CD14-positive monocyte (primary cell): ENCODE measurements around the gene PPP2R2D. TPM values are rescaled to one million over a fixed set of nuclear protein-coding genes. Genes with fewer than 3 reads are reported as not detected.

ENCODE experiments used
- DNase-seq, 3 donors: peaks; one replicate each; pipeline ENCODE4 v3.0.0-alpha.2; 2011 to 2022
- H2AFZ ChIP-seq: 2 replicates; pipeline ENCODE4 v1.6.0; 2012; ENCODE audit warnings: mild to moderate bottlenecking, low read depth, low read length, inconsistent platforms; ENCODE audit not compliant: insufficient read depth, poor library complexity, severe bottlenecking
- H3K27ac ChIP-seq, 2 donors: 1 replicate in 1 of 2; 2 replicates in 1 of 2; pipeline ENCODE4 v1.5.1; 2012 to 2013; ENCODE audit warnings: low read length in 2 of 2, control low read depth in 1 of 2, inconsistent platforms in 1 of 2, low read depth in 1 of 2, mild to moderate bottlenecking in 1 of 2
- H3K27me3 ChIP-seq, 2 donors: one replicate each; pipeline versions ENCODE4 v1.6.0 to v1.6.1; 2011 to 2013; ENCODE audit warnings: low read length in 2 of 2; ENCODE audit not compliant: control insufficient read depth in 2 of 2, insufficient read depth in 2 of 2
- H3K36me3 ChIP-seq, 2 donors: replicated peaks in 1 of 2; 1 replicate in 1 of 2; 2 replicates in 1 of 2; pipeline versions ENCODE4 v1.5.1 to v1.6.1; 2012 to 2013; ENCODE audit warnings: low read length in 2 of 2, control low read depth in 1 of 2, inconsistent platforms in 1 of 2, mild to moderate bottlenecking in 1 of 2; ENCODE audit not compliant: insufficient read depth in 2 of 2, control insufficient read depth in 1 of 2
- H3K4me1 ChIP-seq, 2 donors: 1 replicate in 1 of 2; 2 replicates in 1 of 2; pipeline versions ENCODE4 v1.5.1 to v1.6.1; 2012 to 2013; ENCODE audit warnings: low read length in 2 of 2, control low read depth in 1 of 2, inconsistent platforms in 1 of 2, mild to moderate bottlenecking in 1 of 2, moderate library complexity in 1 of 2; ENCODE audit not compliant: insufficient read depth in 2 of 2, control insufficient read depth in 1 of 2
- H3K4me2 ChIP-seq: replicated peaks from 2 replicates; pipeline ENCODE3; 2012; ENCODE audit warnings: low read length, moderate library complexity, mild to moderate bottlenecking; ENCODE audit not compliant: poor library complexity, severe bottlenecking; ENCODE audit errors: extremely low read depth
- H3K4me3 ChIP-seq, 3 experiments: fragments of 200-600 bp in 1 of 3; sonication (generic) in 1 of 3; replicated peaks in 1 of 3; 1 replicate in 2 of 3; 2 replicates in 1 of 3; pipeline ENCODE4 v1.5.1; 2011 to 2013; ENCODE audit warnings: low read length in 3 of 3, mild to moderate bottlenecking in 3 of 3, control low read depth in 2 of 3, low read depth in 2 of 3, inconsistent platforms in 1 of 3, moderate library complexity in 1 of 3
- H3K79me2 ChIP-seq: 2 replicates; pipeline ENCODE4 v1.6.0; 2012; ENCODE audit warnings: mild to moderate bottlenecking, control low read depth, inconsistent platforms, low read length, moderate library complexity; ENCODE audit not compliant: insufficient read depth
- H3K9ac ChIP-seq: 2 replicates; pipeline ENCODE4 v1.6.0; 2017; ENCODE audit warnings: low read length, mild to moderate bottlenecking; ENCODE audit not compliant: insufficient read depth, poor library complexity, severe bottlenecking
- H3K9me3 ChIP-seq, 2 donors: replicated peaks in 1 of 2; 1 replicate in 1 of 2; 2 replicates in 1 of 2; pipeline versions ENCODE4 v1.5.1 to v1.6.1; 2012 to 2013; ENCODE audit warnings: low read length in 2 of 2, control low read depth in 1 of 2; ENCODE audit not compliant: control insufficient read depth in 1 of 2, insufficient read depth in 1 of 2
- H4K20me1 ChIP-seq: 2 replicates; pipeline ENCODE4 v1.6.0; 2012; ENCODE audit warnings: mild to moderate bottlenecking, low read length, control low read depth, moderate library complexity; ENCODE audit not compliant: insufficient read depth
- H3K27ac Mint-ChIP-seq, 7 donors: one replicate each; pipeline ENCODE4 v1.8.0; 2020; ENCODE audit warnings: mild to moderate bottlenecking in 7 of 7, mixed read lengths in 7 of 7, moderate library complexity in 6 of 7, inconsistent platforms in 2 of 7
- H3K27me3 Mint-ChIP-seq, 3 donors: one replicate each; pipeline ENCODE4 v1.8.0; 2021 to 2022; ENCODE audit warnings: low read depth in 3 of 3, mild to moderate bottlenecking in 3 of 3, mixed read lengths in 3 of 3, moderate library complexity in 3 of 3, inconsistent platforms in 1 of 3
- H3K36me3 Mint-ChIP-seq, 2 donors: one replicate each; pipeline ENCODE4 v1.8.0; 2020; ENCODE audit warnings: mixed read lengths in 2 of 2, inconsistent platforms in 1 of 2, mild to moderate bottlenecking in 1 of 2
- H3K4me1 Mint-ChIP-seq: one replicate; pipeline ENCODE4 v1.8.0; 2020; ENCODE audit warnings: mild to moderate bottlenecking, mixed read lengths
- H3K4me3 Mint-ChIP-seq, 2 donors: one replicate each; pipeline ENCODE4 v1.8.0; 2020; ENCODE audit warnings: mild to moderate bottlenecking in 2 of 2, mixed read lengths in 2 of 2, moderate library complexity in 1 of 2
- H3K9me3 Mint-ChIP-seq, 7 donors: one replicate each; pipeline ENCODE4 v1.8.0; 2020 to 2022; ENCODE audit warnings: mixed read lengths in 7 of 7, mild to moderate bottlenecking in 6 of 7, moderate library complexity in 6 of 7, inconsistent platforms in 2 of 7
- WGBS: methylation state at CpG from one replicate; pipeline ENCODE4 v1.1.5; 2013; ENCODE audit warnings: missing lambda C conversion rate; ENCODE audit not compliant: insufficient coverage; 5-methylcytosine and 5-hydroxymethylcytosine counted together
- intact Hi-C, 2 donors: fragments of 100-400 bp; cut with micrococcal nuclease; formaldehyde crosslinking; loops; one replicate each; pipeline versions ENCODE4 v1.15.0 to v1.15.1; 2023
- polyA plus RNA-seq, 3 donors: library from polyadenylated mRNA; depleted of rRNA in 1 of 3; unstranded in 2 of 3; stranded (reverse) in 1 of 3; fragments of 300-500 nt in 2 of 3; fragments of >200 nt in 1 of 3; fragmentation: Illumina TruSeq in 2 of 3; gene quantifications; 1 replicate in 2 of 3; 2 replicates in 1 of 3; pipeline ENCODE4 v1.2.3, GENCODE V29; 2012 to 2021
- TF ChIP-seq, protein P1 (sequence below): fragments of 200-600 bp; IDR thresholded peaks from one replicate; pipeline ENCODE4 v1.8.0; 2022; ENCODE audit warnings: antibody characterized with exemption, mild to moderate bottlenecking

The PPP2R2D gene
- polyA plus RNA-seq, 3 donors, result 12.8 to 23.5 (median 12.9) TPM

GRCh38 chr10:131972474-131973071 is 71.8 kb downstream of the PPP2R2D start:
- no peak overlapping the region for H3K4me3 ChIP-seq
- WGBS, result 69% methylated on average over 7 of the region's 11 CpGs

DNA sequence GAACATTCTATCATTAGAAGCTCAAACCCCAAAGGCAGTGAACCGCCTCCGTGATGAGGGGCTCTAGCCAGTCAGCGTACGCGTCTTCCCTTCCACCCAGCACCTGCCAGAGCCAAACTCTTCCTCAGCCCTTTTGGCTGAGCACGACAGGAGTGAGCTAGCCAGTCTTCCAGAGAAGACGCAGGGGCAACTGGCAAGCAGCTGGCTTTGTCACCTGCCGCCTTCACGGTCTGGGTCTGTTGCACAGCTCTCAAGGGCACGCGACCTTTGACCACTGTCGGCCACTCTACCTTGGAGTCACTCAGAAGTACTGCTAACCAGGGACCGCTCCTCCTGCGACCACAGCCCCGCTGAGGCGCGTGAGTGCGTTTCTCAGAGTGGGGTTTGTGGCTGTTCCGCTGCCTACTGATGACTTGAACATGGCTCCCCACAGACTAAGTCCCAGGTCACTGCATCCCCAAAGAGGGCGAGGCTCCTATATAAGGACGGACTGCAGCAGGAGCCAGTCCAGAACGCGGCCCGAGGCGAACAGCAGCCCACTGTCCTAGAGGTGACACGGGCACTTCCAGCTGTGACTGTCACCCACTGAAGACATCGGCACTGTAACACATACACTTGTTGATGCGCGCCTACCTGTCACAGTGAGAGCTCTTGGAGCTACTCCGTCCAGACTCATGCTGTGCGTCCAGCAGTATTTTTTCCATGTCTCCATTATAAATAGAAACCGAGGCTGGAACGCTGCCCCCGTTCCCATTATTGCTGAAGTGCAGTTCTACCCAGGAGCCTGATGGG is 72.5 kb downstream of the PPP2R2D start:
- Histone ChIP-seq H3K9ac (no peak overlapping the region), H3K4me1 (no peaks in the 10 kb centered on the region), H3K4me3 (no peak overlapping the region), H3K79me2 (no peaks in the 10 kb centered on the region), H3K4me2 (no peak overlapping the region), H4K20me1 (no peaks in the 10 kb centered on the region), H3K27me3 (peaks cover 0 to 3% of the 10 kb centered on the region in 2 donors), H2AFZ (no peak overlapping the region), H3K9me3 (no peaks in the 10 kb centered on the region), H3K36me3 (peaks cover 9 to 23% of the 10 kb centered on the region in 2 donors), H3K27ac (no peak overlapping the region)
- H3K4me3 Mint-ChIP-seq, result no peak overlapping the region
- H3K9me3 Mint-ChIP-seq, result peaks cover 0 to 4% (median 0%) of the 10 kb centered on the region in 7 donors
- no peaks in the 10 kb centered on the region for H3K4me1 Mint-ChIP-seq
- peaks cover 4 to 8% (median 8%) of the 10 kb centered on the region in 3 donors for H3K27me3 Mint-ChIP-seq
- TF ChIP-seq, protein P1, sequence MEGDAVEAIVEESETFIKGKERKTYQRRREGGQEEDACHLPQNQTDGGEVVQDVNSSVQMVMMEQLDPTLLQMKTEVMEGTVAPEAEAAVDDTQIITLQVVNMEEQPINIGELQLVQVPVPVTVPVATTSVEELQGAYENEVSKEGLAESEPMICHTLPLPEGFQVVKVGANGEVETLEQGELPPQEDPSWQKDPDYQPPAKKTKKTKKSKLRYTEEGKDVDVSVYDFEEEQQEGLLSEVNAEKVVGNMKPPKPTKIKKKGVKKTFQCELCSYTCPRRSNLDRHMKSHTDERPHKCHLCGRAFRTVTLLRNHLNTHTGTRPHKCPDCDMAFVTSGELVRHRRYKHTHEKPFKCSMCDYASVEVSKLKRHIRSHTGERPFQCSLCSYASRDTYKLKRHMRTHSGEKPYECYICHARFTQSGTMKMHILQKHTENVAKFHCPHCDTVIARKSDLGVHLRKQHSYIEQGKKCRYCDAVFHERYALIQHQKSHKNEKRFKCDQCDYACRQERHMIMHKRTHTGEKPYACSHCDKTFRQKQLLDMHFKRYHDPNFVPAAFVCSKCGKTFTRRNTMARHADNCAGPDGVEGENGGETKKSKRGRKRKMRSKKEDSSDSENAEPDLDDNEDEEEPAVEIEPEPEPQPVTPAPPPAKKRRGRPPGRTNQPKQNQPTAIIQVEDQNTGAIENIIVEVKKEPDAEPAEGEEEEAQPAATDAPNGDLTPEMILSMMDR, result no peak
- 93% methylated on average over 34 of the region's 34 CpGs for WGBS
- peaks cover 28 to 35% of the 10 kb centered on the region in 2 donors for H3K36me3 Mint-ChIP-seq
- no peak overlapping the region for H3K27ac Mint-ChIP-seq
- intact Hi-C loops, result no loop called here
- no peak for DNase-seq

More at GRCh38 chr10:131972474-131973071, 71.8 kb downstream of the PPP2R2D start:
- Mint-ChIP-seq H3K27ac (no peak overlapping the region), H3K9me3 (peaks cover 0 to 4% (median 0%) of the 10 kb centered on the region in 7 donors), H3K4me1 (no peaks in the 10 kb centered on the region), H3K4me3 (no peak overlapping the region), H3K27me3 (peaks cover 4 to 5% (median 4%) of the 10 kb centered on the region in 3 donors), H3K36me3 (peaks cover 28 to 37% of the 10 kb centered on the region in 2 donors)
- Histone ChIP-seq H3K36me3 (peaks cover 9 to 23% of the 10 kb centered on the region in 2 donors), H3K9me3 (no peaks in the 10 kb centered on the region), H2AFZ (no peak overlapping the region), H3K27ac (no peak overlapping the region), H3K79me2 (no peaks in the 10 kb centered on the region), H3K9ac (no peak overlapping the region), H4K20me1 (no peaks in the 10 kb centered on the region), H3K27me3 (no peaks in the 10 kb centered on the region), H3K4me2 (no peak overlapping the region), H3K4me1 (no peaks in the 10 kb centered on the region)
- TF ChIP-seq, protein P1, result no peak
- intact Hi-C loops, result no loop called here
- no peak for DNase-seq
